GM19023 (cell line): ENCODE measurements around the gene EXOC2.

Experiments used
- ATAC-seq: cut with Tn5 transposase; IDR thresholded peaks from one replicate; pipeline ENCODE4 v1.9.1; 2021; ENCODE audit warnings: mild to moderate bottlenecking, moderate library complexity; ENCODE audit not compliant: unreplicated experiment

The EXOC2 gene

DNA sequence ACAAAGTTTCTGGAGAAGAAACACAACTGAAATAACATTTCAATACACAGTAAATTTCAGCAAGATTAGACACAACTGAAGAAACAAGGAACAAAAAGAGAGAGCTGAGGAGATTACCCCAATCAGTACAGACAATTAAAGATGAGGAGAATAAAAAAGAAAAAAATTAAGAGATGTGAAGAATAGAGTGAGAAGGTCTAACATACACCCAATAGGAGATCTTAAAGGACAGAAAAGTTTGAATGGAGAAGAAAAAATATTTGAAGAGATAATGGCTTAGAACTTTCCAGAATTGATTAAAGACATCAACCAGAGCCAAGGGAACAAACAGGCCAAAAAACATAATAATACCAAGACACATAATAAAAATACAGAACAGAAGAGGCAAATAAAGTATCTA is 152.4 kb downstream of the EXOC2 start:
- ATAC-seq, result no peak

- no peak for ATAC-seq
These were observed 155.8 kb downstream of the EXOC2 start for GRCh38 chr6:537114-537513.

- no peak for ATAC-seq
These were observed 162.5 kb downstream of the EXOC2 start for GRCh38 chr6:530425-530824.

DNA sequence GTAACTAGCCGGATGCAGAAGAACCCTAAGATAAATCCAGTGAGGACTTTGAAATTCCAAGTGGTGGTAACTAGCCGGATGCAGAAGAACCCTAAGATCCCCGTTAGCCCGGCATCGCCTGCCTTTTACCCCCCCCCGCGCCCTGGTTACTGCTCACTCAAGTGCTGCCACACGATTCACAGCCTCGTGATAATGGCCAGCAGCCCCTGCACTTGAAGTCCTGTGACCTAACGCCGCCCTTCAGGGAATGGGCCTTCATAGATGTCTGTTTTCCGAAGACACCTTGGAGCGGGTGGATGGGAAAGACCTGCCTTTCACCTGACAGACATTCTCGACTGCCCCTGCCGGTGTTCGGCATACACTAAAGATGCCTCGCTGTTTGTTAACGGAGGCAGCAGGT is 163.9 kb downstream of the EXOC2 start:
- no peak for ATAC-seq

- ATAC-seq, result no peak
These were observed 164.8 kb downstream of the EXOC2 start for GRCh38 chr6:527989-528673.

GRCh38 chr6:524803-525202 is 168.1 kb downstream of the EXOC2 start:
- ATAC-seq, result no peak

DNA sequence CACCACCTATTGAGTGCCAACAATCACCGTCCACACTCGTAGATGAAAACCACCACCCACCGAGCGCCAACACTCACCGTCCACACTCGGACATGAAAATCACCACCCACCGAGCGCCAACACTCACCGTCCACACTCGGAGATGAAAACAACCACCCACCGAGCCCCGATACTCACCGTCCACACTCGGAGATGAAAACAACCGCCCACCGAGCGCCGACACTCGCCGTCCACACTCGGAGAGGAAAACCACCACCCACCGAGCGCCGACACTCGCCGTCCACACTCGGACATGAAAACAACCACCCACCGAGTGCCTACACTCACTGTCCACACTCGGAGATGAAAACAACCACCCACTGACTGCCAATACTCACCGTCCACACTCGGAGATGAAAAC is 172.1 kb downstream of the EXOC2 start:
- ATAC-seq, result no peak

GRCh38 chr6:518218-518617 is 174.7 kb downstream of the EXOC2 start:
- no peak for ATAC-seq

GRCh38 chr6:516213-516612 is 176.7 kb downstream of the EXOC2 start:
- ATAC-seq, result no peak

GRCh38 chr6:515267-515666 is 177.7 kb downstream of the EXOC2 start:
- no peak for ATAC-seq

DNA sequence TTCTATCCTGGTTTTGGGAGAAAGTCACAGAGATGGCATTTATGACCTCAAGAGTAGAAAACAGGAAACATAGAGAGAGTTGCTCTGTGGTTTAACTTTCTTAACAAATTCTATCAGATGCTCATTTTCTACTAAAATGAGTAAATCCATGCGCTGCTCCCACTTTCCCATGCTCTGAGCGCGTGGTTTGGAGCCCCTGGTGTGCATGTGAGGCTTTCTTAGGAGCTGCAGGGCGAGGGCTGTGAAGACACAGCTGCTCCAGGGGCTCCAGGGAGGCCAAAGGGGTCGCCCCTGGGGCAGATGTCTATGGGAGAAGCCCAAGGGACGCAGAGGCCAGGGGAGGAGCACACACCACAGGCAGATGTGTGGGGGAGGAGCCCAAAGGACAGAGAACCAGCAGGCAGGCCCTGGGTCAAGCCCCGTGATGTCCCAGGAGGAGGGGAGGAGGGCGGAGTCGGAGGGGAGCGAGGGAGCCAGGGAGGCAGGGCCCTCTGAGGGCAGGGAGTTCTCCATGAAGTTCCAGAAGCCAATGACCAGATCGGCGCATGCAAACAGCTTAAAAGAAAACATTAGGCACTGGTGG is 178.5 kb downstream of the EXOC2 start:
- ATAC-seq, result no peak

DNA sequence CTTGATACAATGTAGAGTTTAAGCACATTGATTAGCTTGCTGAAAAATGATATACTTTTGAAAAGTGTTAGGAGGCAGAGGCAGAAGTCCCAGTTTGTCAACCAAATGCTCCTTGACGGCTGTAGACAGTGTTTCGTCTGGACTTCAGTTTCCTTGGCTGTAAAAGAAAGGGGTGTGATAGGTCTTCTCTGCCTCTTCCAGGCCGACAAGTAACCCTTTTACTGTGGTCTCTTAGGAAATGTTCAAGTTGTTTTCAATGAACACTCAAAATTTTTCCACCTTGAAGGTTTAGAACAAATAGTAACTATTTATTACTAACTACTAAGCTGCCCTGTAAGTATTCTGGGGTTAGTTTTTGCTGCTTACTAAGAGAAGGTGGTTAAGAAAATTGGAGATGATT is 179.0 kb downstream of the EXOC2 start:
- ATAC-seq, result no peak

DNA sequence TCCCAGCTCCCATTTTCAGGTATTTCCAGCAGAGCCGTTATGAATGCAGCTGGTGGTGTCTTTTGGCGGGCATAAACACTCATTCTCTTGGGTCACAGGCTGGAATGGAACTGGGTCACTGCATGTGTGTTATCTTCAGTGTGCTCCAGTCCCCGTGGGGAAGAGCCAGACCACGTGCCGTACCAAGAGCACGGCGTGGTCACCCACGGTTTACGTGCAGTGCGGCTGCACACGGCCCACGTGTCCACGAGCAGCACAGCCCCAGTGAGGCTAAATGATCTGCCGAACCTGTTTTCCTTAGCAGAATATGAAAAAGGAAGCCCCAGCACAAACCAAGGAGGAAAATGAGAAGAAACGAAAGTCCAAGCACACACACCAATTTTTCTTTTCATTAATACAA is 179.9 kb downstream of the EXOC2 start:
- no peak for ATAC-seq

GRCh38 chr6:511488-512137 is 181.3 kb downstream of the EXOC2 start:
- ATAC-seq, result no peak

GRCh38 chr6:509676-510075 is 183.3 kb downstream of the EXOC2 start:
- ATAC-seq, result no peak

DNA sequence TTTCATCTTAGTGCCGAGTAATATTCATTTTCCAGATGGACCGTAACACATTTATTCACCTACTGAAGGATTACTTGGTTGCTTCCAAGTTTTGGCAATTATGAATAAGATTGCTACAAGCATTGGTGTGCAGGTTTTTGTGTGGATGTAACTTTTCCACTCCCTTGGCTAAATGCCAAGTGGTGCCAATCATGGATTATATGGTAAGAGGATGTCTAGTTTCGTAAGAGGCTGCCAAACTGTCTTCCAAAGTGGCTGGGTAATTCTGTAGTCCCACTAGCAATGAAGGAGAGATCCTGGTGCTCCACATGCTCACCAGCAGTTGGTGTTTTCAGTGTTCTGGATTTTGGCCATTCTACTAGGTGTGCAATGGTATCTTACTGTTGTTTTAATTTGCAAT is 184.3 kb downstream of the EXOC2 start:
- ATAC-seq, result no peak

- no peak for ATAC-seq
These were observed 184.9 kb downstream of the EXOC2 start for GRCh38 chr6:508006-508405.

- ATAC-seq, result no peak
These were observed 185.9 kb downstream of the EXOC2 start for GRCh38 chr6:506920-507622.

DNA sequence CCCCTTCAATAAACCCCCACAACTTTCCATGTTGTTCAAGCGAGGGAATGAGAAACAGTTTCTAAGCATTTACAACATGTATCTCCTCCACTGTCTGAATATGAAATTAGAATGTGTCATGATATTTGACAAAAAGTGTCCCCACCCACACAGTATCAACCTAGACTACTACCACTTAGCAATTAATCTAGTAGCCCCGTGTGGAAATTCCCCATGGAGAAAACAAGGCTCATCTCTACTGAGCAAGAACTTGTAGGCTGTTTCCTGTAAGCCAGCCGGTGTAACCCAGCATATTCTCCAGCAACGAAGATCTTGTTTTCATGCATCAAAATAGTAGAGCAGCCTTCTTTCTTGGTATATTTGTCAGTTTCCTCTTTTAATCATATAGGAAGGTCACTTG is 186.4 kb downstream of the EXOC2 start:
- ATAC-seq, result no peak

- no peak for ATAC-seq
These were observed 187.6 kb downstream of the EXOC2 start for GRCh38 chr6:505374-505773.

DNA sequence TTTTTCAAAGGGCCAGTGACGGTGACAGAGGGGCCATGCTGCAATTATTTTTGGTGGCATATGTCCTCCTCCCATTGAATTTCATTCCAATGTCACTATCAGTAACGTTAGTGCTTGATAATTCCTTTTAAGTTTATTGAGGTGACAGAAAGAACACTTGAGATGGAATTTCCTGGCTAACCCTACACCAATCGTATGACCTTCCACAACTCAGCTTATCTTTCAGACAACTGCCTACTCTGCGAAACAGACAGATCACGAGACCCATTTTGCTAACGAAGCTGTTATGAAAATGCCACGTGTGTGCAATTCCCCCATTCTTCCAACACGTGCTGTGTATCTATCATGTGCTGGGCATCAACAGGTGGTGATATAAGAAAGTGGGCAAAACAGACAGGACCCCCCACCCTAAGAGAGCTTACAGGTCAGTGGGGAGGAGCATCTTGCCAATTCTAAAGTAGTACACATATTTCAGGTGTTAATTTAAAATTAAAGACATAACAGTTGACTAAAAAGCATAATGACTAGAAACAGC is 188.4 kb downstream of the EXOC2 start:
- ATAC-seq, result no peak
